VCaP (cell line): ENCODE measurements around the gene WDSUB1.

Source experiments
- H3K27ac ChIP-seq: fragments of 450-650 bp; 2 replicates; pipeline ENCODE4 v1.5.1; 2017
- CTCF ChIP-seq: fragments of 450-650 bp; conservative IDR thresholded peaks from 2 replicates; pipeline ENCODE4 v1.5.1; 2017; ENCODE audit warnings: mild to moderate bottlenecking, moderate library complexity

The WDSUB1 gene, protein sequence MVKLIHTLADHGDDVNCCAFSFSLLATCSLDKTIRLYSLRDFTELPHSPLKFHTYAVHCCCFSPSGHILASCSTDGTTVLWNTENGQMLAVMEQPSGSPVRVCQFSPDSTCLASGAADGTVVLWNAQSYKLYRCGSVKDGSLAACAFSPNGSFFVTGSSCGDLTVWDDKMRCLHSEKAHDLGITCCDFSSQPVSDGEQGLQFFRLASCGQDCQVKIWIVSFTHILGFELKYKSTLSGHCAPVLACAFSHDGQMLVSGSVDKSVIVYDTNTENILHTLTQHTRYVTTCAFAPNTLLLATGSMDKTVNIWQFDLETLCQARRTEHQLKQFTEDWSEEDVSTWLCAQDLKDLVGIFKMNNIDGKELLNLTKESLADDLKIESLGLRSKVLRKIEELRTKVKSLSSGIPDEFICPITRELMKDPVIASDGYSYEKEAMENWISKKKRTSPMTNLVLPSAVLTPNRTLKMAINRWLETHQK

GRCh38 chr2:159285929-159286708 is at the start of gene WDSUB1:
TSS of gene WDSUB1 (minus strand) at chr2:159286703. CDS start at chr2:159283069, 3,634 bp downstream.
- H3K27ac ChIP-seq = peak within 1 kb of the TSS; percentile 87
- TF ChIP-seq CTCF = no peak

- H3K27ac ChIP-seq = no peak overlapping the region
- TF ChIP-seq CTCF = no peak
Observed at GRCh38 chr2:159326569-159327255, 40.2 kb upstream of the WDSUB1 start.

- H3K27ac ChIP-seq = no peak overlapping the region
- no peak for TF ChIP-seq CTCF
Observed at GRCh38 chr2:159322419-159322818, 35.9 kb upstream of the WDSUB1 start.

DNA sequence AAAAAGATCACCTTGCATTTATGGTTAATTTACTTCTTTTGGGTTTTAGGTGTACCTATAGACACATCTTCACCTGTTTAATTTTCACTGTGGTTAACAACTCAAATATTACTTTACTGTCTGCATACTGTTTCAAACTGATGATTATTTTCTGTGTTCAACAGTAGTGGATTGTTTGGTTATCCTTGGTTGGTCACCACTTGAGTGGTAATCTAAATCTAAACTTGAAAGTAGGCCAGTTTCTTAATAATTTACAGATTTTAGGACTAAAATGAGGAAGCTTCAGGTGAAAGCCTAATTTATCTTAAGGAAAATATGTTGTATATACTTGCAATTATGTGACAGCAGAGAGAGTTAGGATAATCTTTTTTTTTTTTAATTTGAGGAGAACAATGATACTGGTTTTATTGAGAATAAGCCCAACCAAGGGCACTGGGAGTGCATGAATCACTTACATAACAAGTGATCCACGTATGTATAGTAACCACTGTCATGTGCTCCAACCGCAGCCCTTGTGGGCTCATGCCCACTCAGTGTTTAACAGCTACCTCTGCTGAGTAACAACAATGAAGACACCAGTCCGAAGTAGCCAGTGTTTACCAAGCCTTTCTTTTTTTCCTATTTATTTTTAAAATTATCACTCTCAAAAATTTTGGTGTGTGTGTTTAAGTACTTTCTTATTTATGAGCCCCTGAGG is 31.0 kb upstream of the WDSUB1 start:
- TF ChIP-seq CTCF = no peak

DNA sequence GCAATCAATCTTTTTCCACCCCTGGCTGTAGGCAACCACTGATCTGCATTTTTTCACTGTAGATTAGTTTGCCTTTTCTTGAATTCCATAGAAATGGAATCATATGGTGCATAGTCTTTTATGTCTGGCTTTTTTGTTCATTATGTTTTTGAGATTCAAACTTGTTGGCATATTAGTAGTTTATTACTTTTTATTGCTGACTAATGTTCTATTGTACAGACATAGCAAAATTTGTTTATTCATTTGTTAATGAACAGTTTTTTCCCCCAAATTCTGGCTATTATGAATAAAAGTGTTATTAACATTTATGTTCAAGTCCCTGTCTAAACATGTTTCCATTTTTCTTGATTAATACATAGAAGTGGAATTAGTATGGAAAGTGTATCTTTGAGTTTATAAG is 21.4 kb upstream of the WDSUB1 start:
- H3K27ac ChIP-seq = no peak overlapping the region
- TF ChIP-seq CTCF = no peak

More for the DNA sequence above, 31.0 kb upstream of the WDSUB1 start:
- H3K27ac ChIP-seq = no peak overlapping the region

DNA sequence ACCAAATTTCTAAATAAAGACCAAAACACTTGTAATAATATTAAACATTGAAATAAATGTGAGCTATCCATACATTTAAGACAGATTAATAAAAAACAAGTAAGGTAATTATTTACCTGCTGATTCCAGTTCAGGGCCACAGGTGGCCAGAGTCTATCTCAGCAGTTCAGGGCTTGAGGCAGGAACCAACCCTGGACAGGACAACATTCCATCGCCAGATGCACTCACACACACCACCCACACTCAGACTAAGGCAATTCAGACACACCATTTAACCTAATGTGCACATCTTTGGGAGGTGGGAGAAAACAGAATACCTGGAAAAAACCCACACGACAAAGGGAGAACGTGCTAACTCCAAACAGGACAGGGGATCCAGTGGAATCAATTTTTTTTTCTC is 14.1 kb upstream of the WDSUB1 start:
- no peak overlapping the region for H3K27ac ChIP-seq
- TF ChIP-seq CTCF = no peak
